PFSK-1 (cell line): ENCODE results near the gene TMEM176B.

Experiments used
- POLR2AphosphoS5 ChIP-seq: IDR thresholded peaks from 2 replicates; pipeline ENCODE4 v1.6.1; 2012; ENCODE audit warnings: low read depth, mild to moderate bottlenecking, control low read depth, low read length, moderate library complexity
- REST ChIP-seq, 2 experiments: IDR thresholded peaks; 2 replicates each; pipeline versions ENCODE4 v1.6.1 to v1.8.0; 2011 to 2012; ENCODE audit warnings: low read depth in 2 of 2, low read length in 2 of 2, control low read depth in 1 of 2, inconsistent platforms in 1 of 2, mild to moderate bottlenecking in 1 of 2, moderate library complexity in 1 of 2; ENCODE audit not compliant: insufficient read depth in 1 of 2
- SIN3A ChIP-seq: IDR thresholded peaks from 2 replicates; pipeline ENCODE4 v1.6.1; 2012; ENCODE audit warnings: mild to moderate bottlenecking, low read length, moderate library complexity, borderline replicate concordance; ENCODE audit not compliant: insufficient read depth

- no peak for TF ChIP-seq SIN3A
- no peak for TF ChIP-seq POLR2AphosphoS5
- no peak for TF ChIP-seq REST (IDR thresholded peaks at IDR 0.05; ENCODE audit: insufficient read depth in 1 of 2, low read depth in 2 of 2, low read length in 2 of 2)
Measured at GRCh38 chr7:150845421-150845861, 45.3 kb upstream of the TMEM176B start.
